ENCODE results near the gene DAB2IP.
"Not testable (repeated sequence)": the region's sequence is repeated elsewhere in the genome, so short reads cannot be mapped to it uniquely, and the experiment has no call there.

Gene DAB2IP

DNA sequence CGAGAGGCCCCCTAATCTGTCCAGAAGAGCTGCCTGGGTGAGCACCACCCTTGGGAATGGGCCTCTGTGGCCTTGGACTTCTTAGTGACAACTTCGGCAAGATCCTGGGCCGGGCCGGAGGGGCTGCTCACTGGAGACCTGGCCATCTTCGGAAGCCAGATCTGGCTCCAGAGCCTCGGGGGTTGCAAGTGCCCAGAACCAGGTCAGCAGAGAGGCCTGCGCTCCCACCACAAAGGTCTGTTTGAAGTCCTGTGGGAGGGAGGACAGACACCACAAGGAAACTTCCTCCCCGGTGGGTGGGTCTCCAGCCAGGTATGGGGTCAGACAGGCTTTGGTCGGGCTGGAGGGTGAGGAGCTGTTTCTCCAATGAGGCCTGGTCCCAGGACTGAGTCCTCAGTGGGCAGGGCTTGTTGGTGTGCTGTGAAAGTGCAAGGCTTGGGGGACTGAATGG, 86.1 kb downstream of the DAB2IP start:
- no peak for DNase-seq (ENCODE audit: insufficient read length, low spot score)

DNA sequence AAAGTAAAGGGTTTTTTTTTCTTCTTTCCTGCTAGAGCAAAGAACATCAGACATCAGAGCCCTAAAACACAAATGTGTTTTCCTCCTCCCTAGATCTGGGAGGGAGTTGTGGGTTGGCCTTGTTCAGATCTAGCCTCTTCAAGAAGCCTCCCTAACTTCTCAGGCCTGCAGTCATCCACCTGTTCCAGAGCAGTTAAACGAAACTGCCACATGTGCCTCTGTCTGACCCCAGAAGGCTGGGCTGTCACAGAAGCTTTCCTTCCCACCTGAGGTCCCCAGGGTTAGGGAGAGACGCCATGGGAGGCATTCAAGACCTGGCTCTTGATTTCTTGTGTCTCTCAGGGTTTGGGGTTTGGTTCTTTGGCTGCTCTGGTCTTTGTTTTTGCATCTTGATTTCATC, 87.0 kb downstream of the DAB2IP start:
- FAIRE-seq, result no peak
- no peak for DNase-seq (ENCODE audit: insufficient read length, low spot score)

More for the DNA sequence above, 86.1 kb downstream of the DAB2IP start:
- no peak for FAIRE-seq

DNA sequence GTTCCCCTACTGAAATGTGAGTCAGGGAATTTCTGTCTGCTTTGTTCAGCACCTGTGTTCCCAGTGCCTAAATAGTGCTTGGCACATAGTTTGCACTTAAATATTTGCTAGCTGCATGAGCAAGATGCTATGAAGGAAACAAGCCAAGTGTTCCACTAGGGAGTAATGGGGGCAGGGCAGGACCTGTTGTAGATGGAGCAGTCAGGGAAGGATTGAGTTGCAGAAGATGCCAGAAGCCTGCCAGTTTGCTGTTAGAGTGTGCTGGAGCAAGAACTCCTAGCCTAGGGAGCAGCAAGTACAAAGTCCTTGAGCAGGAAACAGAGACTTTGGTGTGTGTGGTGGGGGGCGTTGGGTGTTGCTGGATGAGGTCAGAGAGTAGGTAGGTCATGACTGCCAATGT, 87.5 kb downstream of the DAB2IP start:
- FAIRE-seq (no peak), DNase-seq (ENCODE audit: insufficient read length, low spot score) (no peak)

DNA sequence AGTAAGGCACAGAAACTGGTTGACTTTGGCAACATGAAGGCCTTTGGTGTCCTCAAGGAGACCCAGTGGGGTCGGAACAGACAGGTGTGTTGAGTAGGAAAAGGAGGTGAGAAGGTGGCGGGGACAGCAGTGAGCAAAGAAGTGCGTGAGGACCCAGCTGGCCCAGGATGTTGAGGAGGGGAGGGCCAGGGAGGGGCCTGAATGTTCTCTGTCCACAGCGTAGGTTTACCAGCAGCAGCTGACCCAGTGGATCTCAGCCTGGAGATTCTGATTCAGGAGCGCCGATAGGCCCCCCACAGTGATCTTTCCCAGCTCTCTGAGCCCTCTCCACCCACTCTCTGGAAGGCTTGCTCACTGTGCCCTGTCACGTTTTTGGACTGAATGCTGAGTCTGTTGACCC, 88.5 kb downstream of the DAB2IP start:
- no peak for FAIRE-seq

DNA sequence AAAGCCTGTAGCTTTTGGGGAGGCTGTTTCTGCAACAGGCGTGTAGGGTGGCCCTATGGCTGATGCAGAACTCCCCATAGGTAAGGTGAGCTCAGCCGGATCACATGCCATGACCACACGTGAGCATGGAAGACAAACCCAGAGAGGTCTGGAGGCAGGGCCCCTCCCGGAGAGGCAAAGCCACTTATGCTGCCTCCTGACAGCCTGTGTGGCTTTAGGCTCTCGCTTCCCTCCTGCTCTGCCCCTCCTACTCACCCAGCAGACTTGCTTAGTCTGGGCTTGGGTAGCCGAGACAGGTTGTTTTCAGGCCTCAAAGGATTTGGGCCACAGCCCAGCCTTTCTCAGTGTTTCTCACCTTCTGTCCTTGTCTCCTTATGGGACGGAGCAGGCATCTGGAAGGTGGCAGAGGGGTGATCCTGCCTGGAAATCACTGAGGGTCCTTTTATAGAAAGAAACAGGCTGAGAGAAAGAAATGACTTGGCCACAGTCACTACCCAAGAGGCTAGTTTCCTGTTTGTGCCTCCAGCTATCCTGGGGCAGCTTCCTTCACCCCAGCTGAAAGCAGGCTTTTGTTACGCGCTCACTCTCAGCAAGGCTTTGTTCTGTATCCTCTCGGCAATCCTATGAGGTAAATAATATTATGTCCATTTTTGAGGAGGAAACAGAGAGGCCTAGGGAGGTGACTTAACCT, 89.9 kb downstream of the DAB2IP start:
- FAIRE-seq, result no peak
- no peak for DNase-seq (ENCODE audit: insufficient read length, low spot score)

More for the DNA sequence above, 88.5 kb downstream of the DAB2IP start:
- no peak for DNase-seq (ENCODE audit: insufficient read length, low spot score)

DNA sequence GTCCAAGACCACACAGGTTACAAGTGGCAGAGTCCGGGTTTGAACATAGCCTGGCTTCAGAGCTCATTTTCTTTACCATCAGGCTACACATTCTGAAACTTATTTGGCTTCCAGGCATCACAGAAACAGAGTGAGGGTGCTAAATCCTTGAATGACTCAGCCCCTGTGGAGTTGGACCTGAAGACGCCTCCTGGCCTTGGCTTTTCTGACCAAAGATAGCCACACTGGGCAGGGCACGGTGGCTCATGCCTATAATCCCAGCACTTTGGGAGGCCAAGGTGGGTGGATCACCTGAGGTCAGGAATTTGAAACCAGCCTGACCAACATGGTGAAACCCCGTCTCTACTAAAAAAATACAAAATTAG, 90.5 kb downstream of the DAB2IP start:
- FAIRE-seq, result not testable (repeated sequence)

DNA sequence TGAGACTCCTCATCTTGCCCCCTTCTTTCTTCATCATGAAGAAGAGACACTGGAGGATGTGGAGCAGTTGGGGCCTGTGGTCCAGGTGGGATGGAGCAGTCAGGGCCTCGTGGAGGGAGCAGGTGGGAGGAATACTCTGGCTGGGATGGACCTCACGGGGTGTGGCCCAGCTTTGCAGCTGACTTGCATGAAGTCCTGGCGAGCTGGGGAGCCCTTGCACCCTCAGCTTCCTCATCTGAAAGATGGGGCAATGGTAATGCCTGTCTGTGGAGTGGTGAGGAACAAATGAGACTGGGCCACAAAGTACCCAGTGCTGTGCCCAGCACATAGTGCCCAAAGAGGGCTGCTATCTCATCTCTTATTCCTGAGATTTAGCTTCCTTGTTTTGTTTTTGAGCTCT, 91.5 kb downstream of the DAB2IP start:
- FAIRE-seq (no peak), DNase-seq (ENCODE audit: insufficient read length, low spot score) (no peak)

More for the DNA sequence above, 90.5 kb downstream of the DAB2IP start:
- not testable (repeated sequence) for DNase-seq (ENCODE audit: insufficient read length, low spot score)

DNA sequence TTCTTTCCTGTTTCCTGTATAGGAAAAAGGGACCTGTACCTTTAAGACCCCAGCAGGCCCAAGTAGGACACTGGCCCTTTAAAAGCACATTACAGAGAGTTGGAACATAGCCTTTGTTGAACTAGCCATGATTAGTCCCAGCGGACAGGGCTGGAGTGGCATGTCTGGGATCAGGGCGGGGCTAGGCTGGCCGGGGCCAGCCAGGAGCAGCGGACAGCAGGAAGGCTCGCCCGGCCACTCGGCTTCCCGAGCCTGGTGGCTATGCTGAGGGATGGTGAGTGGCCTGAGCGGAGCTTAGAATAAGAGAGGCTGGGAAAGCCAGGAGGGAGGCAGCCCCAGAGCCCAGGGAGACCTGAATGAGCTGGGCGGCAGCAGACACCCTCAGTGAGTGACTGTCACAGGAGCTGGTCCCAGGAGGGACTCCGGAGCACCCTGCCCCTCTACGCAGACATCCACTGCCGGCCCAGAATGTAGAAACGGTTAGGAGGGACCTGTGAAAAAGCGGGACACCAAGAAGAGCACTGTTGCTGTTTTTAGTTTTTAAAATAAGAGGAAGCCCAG, 92.1 kb downstream of the DAB2IP start:
- FAIRE-seq, result no peak

DNA sequence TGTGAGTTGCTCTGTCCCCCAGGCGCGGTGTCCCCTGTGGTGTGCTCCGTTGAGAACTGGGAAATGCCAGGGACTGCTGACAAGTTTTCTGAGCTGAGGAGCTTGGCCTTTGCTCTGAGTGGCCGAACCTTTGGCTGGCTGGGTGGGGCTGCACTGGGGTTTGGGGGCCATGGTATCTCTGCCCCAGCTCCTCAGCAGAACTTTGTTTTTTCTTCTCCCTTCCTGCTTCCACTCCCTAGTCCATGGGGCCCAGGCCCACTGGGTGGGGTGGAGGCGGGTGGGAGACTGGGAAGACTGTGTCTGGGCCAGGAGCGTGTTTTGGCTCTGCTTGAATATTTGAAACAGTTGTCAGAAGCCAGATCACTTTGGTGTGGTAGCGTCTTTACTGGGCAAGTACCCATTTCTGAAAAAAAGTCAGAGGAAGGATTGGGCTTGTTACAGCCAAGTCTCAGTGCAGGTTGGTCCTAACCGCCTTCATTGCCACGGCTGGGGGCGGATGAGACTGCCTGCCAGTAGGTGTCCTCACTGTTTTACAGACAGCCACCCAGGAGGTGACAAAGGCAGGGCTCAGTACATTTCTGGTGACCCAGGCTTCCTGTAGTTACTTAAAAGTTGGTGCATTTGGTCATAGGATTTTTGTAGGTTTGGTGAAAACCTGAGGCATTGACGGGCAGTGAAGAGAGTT, 92.7 kb downstream of the DAB2IP start:
- FAIRE-seq (no peak), DNase-seq (ENCODE audit: insufficient read length, low spot score) (peak; percentile 29)

More for the DNA sequence above, 92.1 kb downstream of the DAB2IP start:
- peak; percentile 25 for DNase-seq (ENCODE audit: insufficient read length, low spot score)

DNA sequence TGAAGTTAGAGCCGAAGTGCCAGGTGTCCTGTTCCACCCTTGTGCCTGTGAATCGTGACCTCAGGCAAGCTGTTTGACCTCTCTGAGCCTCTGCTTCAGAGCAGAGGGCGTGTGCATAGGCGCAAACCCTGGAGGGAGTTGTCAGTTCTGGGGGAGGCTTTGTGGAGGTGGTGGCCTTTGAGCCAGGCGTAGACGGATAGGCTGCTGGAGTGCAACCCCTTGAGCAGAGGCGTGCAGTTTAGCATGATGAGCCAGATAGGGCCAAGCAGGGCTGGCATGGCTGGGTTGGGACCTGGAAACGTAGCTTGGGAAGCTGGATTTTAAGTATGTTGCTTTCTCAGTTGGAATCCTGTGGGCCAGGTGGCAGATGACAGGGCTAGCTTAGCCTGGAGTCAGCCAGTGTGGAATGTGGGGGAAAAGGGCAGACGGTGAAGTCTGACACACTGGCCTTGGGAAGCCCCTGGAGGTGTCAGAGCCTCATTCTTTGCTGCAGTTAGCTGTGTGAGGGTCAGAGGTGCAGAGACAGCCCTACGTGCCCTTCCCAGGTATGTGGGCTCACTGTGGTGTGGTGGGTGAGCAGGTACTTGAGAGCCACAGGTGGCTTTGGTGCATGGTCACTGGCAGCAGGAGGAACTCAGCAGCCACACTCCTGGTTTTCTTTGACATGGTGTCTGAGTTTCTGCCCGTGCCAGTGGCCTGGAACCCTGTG, 93.4 kb downstream of the DAB2IP start:
- no peak for FAIRE-seq
- DNase-seq (ENCODE audit: insufficient read length, low spot score), result no peak

DNA sequence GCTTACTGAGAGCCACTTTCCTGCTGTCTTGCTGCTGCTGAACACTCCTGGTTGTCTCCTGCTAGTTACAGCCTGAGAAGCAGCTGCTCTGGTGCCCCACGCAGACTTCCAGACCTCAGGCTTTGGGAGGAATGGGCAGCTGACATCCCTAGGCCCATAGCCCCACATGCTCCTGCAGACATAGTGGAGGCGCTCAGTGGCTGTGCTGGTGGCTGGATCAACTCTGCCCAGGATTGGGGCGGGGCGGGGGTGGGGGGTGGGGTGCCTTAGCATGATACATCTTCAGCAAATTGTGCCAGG, 93.9 kb downstream of the DAB2IP start:
- DNase-seq (ENCODE audit: insufficient read length, low spot score), result no peak
- FAIRE-seq, result no peak

DNA sequence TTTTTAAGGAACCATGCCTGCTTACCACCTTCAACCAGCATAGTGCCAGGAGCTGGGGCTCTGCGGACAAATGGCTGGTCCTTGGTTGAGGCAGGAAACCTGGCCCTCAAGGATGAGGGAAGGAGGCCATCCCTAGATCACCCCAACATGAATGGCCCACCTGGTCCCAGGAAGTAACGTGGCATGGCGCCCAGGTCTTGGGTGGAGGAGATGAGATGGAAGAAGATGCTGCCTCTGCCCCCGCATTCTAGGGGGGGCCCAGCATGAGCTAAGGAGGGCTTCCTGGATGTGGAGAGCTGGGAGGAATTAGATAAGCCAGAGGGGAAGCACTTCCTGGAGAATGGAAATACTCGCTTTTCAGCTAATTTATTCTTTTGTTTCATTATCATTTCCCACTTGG, 95.0 kb downstream of the DAB2IP start:
- DNase-seq (ENCODE audit: insufficient read length, low spot score) (no peak), FAIRE-seq (no peak)

DNA sequence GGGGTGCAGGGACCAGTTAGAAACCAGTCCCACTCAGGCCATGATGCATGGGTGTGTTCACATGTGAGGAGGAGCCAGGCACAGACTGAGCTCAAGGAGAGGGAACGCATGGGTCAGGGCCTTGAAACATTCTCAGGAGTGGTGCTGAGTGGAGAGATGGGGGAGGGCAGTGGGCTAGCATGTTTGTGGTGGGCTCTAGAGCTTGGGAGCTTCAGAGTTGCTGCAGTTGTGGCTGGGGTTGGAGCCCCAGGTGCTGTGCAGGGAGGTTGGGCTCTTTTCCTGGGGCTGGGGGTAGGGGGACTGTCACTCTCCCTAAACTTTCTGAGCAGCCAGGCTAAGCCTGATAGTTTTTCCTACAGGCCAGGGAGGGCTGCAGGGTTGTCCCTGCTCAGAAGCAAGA, 95.4 kb downstream of the DAB2IP start:
- FAIRE-seq, result no peak
- DNase-seq (ENCODE audit: insufficient read length, low spot score), result no peak

DNA sequence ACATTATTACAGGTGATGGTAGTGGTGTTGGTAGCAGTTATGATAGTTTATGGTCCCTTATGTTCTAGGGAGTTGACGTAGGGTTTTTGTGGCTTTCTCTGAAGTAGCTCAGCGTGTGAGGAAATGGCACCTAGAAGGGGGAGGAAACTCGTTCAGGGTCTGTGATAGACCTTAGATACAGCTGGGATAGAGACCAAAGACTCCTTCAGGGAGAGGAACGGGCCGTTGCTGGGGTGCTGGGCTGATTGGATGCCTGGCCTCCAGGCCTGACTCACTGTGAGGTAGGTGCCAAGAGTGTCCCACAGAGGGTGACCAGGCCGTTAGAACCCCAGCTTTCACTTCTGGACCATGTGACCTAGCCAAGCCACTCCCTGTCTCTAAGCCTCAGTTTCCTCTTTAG, 96.6 kb downstream of the DAB2IP start:
- no peak for FAIRE-seq
- DNase-seq (ENCODE audit: insufficient read length, low spot score), result no peak

DNA sequence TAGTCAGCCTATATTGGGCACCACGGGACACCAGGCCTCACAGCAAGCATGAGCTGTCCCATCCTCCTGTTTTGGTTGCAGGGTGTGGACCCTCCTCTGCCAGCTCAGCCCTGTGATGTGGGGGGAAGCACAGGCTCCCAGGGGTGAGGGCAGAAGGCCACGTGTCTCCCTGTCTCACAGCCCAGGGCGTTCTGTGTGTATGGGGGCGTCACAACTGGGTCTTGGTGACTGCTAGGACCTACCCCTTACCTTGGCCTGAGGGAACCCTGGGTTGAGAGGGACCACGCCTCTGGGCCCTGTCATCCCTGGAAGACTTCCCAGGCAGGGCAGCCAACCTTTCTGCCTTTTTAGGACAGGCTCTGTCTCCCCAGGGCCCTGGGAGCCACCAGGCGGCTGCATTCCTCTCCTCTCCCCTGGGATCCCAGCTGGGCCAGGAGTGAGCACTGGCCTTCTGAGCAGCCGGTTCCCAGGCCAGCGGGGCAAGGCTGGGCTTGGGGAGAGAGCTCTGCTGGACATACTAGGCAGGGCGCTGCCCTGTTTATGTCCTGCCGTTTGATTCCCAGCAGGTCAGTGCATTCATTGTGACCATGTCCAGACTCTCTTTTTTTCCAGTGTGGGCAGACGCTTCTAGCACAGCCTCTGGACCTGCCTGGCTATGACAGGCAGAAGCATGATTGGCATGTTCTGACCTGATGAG, 97.4 kb downstream of the DAB2IP start:
- FAIRE-seq, result no peak
- no peak for DNase-seq (ENCODE audit: insufficient read length, low spot score)

DNA sequence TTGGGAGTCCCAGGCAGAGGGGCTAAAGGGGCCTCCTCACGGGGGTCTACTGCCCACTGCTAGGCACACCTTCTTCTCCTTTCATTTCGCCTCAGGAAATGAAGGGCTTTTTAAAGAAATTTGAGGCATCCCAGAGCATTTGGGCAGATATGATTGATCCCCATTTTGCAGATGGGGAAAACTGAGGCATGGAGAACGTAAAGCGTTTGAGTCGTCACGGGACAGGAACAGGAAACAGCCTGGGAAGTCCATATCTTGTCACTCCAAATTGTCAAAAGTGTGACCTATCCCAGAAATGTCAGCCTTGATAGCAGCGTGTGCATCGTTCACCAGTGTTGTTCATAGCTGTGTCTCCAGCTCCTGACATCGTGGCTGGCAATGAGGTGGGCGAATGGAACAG, 98.2 kb downstream of the DAB2IP start:
- DNase-seq (ENCODE audit: insufficient read length, low spot score), result no peak
- no peak for FAIRE-seq

DNA sequence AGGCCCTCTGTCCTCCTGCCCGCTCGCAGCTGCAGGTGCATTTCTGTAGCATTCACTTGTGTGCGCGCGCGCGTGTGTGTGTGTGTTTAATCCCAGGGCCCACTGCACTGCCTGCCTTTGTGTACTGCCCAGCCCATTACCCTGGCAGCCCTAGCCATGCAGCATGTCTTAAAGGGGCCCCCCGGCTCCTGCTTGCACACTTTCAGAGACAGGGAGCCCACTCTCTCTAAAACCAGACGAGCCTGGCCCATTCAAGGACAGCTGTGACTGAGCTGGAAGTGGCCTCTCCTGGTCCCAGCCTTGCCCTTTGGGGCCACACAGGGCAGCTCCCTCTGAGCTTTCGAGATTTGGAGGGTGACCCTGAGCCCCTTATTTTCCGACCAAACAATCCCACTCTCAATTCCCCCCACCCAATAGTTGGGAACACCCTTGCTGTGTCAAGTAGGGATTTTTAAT, 98.9 kb downstream of the DAB2IP start:
- no peak for DNase-seq (ENCODE audit: insufficient read length, low spot score)
- FAIRE-seq, result no peak

DNA sequence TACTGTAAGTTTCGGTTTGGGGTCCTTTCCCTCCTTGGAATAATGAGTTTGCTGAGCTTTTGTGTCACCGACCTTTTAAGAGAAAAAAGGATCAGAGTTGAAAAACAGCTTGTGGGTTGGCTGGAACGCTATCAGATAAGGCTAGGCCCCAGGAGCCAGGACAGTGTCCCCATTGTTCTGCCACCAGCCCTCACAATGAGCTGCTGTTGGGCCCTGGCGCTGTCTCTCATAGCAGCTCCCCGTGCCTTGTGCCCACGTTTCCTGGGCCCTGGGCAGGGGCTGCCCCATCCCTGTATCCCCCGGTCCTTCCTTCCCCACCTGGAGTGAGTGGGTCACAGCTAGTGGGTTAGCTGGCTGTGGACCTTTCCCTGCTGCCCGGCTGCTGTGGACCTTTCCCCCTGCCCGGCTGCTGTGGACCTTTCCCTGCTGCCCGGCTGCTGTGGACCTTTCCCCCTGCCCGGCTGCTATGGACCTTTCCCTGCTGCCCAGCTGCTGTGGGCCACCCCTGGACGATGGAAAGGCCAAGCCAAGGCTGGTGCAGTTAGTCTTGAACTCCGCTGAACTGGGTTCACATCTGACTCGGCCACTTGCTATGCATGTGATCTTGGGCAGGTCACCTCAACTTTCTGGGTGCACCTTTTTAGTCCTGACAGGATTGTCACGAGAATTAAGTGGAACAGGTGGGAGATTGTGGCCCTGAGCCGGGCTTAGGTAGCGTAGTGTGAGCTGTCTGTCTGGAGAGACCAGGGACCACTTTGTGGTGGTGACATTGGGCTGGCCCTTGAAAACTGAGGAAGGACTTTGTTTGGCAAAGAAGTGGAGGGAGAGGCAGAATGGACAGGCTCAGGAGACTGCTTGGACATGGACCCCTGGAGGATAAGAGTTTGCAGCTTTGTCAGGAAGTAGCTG, 99.5 kb downstream of the DAB2IP start:
- no peak for DNase-seq (ENCODE audit: insufficient read length, low spot score)
- FAIRE-seq, result no peak

DNA sequence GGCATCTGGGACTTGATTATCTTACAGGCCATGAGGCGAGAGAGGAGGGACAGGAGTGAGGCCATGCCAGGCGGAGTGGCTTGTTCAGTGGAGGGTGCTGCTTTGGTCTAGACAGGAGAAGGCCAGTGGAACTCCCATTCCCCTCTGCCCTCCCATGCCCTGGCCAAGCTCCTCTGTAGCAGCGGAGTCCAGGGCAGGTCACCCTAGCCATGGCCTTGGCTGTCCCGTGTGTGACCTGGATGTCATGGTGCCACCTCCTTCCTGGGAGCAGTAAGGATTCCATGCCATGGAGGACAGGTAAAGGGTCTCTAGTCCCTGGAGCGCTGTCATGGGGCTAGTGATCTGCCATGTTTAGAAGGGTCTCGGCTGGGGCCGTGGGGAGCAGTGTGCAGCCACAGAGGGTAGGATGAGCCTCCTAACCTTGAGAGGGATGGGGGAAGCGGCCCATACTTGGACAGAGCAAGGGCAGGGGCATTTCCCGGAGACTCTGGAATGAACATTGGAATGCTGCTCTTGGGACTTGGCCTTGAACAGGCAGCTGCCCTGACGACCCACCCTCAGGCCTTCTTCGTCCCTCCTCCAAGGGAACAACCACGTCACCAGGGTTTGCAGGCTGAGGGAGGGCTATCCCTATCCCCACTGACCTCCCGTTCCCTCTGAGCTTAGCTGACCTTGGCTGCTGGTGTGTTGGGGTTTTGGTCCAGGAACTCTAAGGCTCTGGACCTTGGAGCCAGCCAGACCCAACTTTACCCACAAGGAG, 100.4 kb downstream of the DAB2IP start:
- no peak for FAIRE-seq
- DNase-seq (ENCODE audit: insufficient read length, low spot score), result no peak
